Stimulated activated CD4-positive, alpha-beta T cell treated with anti-CD3 and anti-CD28 coated beads, TNF-alpha, amount 100 ng/mL, for 24 hours (primary cell): ENCODE data around the gene CDH4.

Experiments used
- DNase-seq, 3 experiments: peaks; one replicate each; pipeline ENCODE4 v3.0.0-alpha.2; 2020; ENCODE audit warnings: low read depth in 3 of 3

The CDH4 gene

GRCh38 chr20:61535536-61535935 is 283.5 kb downstream of the CDH4 start:
- no peak for DNase-seq

- no peak for DNase-seq
Observed at GRCh38 chr20:61535956-61536355, 283.9 kb downstream of the CDH4 start.

GRCh38 chr20:61536671-61537070 is 284.6 kb downstream of the CDH4 start:
- no peak for DNase-seq

- no peak for DNase-seq
Observed at GRCh38 chr20:61537239-61538182, 285.4 kb downstream of the CDH4 start.

GRCh38 chr20:61538183-61538942 is 286.3 kb downstream of the CDH4 start:
- no peak for DNase-seq

- no peak for DNase-seq
Observed at GRCh38 chr20:61538943-61539265, 286.8 kb downstream of the CDH4 start.

GRCh38 chr20:61539706-61540360 is 287.8 kb downstream of the CDH4 start:
- no peak for DNase-seq

GRCh38 chr20:61541537-61541936 is 289.5 kb downstream of the CDH4 start:
- DNase-seq, result no peak

- DNase-seq, result no peak
Observed at GRCh38 chr20:61543086-61543485, 291.0 kb downstream of the CDH4 start.

GRCh38 chr20:61543931-61544745 is 292.1 kb downstream of the CDH4 start:
- DNase-seq, result no peak

- DNase-seq, result no peak
Observed at GRCh38 chr20:61544910-61545889, 293.1 kb downstream of the CDH4 start.

- DNase-seq, result no peak
Observed at GRCh38 chr20:61546641-61547040, 294.6 kb downstream of the CDH4 start.

- no peak for DNase-seq
Observed at GRCh38 chr20:61548069-61548468, 296.0 kb downstream of the CDH4 start.

- DNase-seq, result no peak
Observed at GRCh38 chr20:61549865-61550264, 297.8 kb downstream of the CDH4 start.

- no peak for DNase-seq
Observed at GRCh38 chr20:61551401-61551800, 299.3 kb downstream of the CDH4 start.

- DNase-seq, result no peak
Observed at GRCh38 chr20:61554617-61555016, 302.6 kb downstream of the CDH4 start.

GRCh38 chr20:61555566-61555965 is 303.5 kb downstream of the CDH4 start:
- no peak for DNase-seq

- DNase-seq, result no peak
Observed at GRCh38 chr20:61556111-61556510, 304.1 kb downstream of the CDH4 start.

GRCh38 chr20:61556673-61557072 is 304.6 kb downstream of the CDH4 start:
- DNase-seq, result no peak

GRCh38 chr20:61557621-61558020 is 305.6 kb downstream of the CDH4 start:
- no peak for DNase-seq
